CD14-positive monocyte (primary cell): ENCODE measurements around the gene LRRC73. TPM values are rescaled to one million over a fixed set of nuclear protein-coding genes. Genes with fewer than 3 reads are reported as not detected.
A peak's percentile ranks its signal among the peaks of the same experiment; 100 is the strongest.

Source experiments
- DNase-seq, 3 donors: peaks; one replicate each; pipeline ENCODE4 v3.0.0-alpha.2; 2011 to 2022
- H2AFZ ChIP-seq: 2 replicates; pipeline ENCODE4 v1.6.0; 2012; ENCODE audit warnings: mild to moderate bottlenecking, low read depth, low read length, inconsistent platforms; ENCODE audit not compliant: insufficient read depth, poor library complexity, severe bottlenecking
- H3K27ac ChIP-seq, 2 donors: 1 replicate in 1 of 2; 2 replicates in 1 of 2; pipeline ENCODE4 v1.5.1; 2012 to 2013; ENCODE audit warnings: low read length in 2 of 2, control low read depth in 1 of 2, inconsistent platforms in 1 of 2, low read depth in 1 of 2, mild to moderate bottlenecking in 1 of 2
- H3K27me3 ChIP-seq, 2 donors: one replicate each; pipeline versions ENCODE4 v1.6.0 to v1.6.1; 2011 to 2013; ENCODE audit warnings: low read length in 2 of 2; ENCODE audit not compliant: control insufficient read depth in 2 of 2, insufficient read depth in 2 of 2
- H3K36me3 ChIP-seq, 2 donors: replicated peaks in 1 of 2; 1 replicate in 1 of 2; 2 replicates in 1 of 2; pipeline versions ENCODE4 v1.5.1 to v1.6.1; 2012 to 2013; ENCODE audit warnings: low read length in 2 of 2, control low read depth in 1 of 2, inconsistent platforms in 1 of 2, mild to moderate bottlenecking in 1 of 2; ENCODE audit not compliant: insufficient read depth in 2 of 2, control insufficient read depth in 1 of 2
- H3K4me1 ChIP-seq, 2 donors: 1 replicate in 1 of 2; 2 replicates in 1 of 2; pipeline versions ENCODE4 v1.5.1 to v1.6.1; 2012 to 2013; ENCODE audit warnings: low read length in 2 of 2, control low read depth in 1 of 2, inconsistent platforms in 1 of 2, mild to moderate bottlenecking in 1 of 2, moderate library complexity in 1 of 2; ENCODE audit not compliant: insufficient read depth in 2 of 2, control insufficient read depth in 1 of 2
- H3K4me2 ChIP-seq: replicated peaks from 2 replicates; pipeline ENCODE3; 2012; ENCODE audit warnings: low read length, moderate library complexity, mild to moderate bottlenecking; ENCODE audit not compliant: poor library complexity, severe bottlenecking; ENCODE audit errors: extremely low read depth
- H3K4me3 ChIP-seq, 3 experiments: fragments of 200-600 bp in 1 of 3; sonication (generic) in 1 of 3; replicated peaks in 1 of 3; 1 replicate in 2 of 3; 2 replicates in 1 of 3; pipeline ENCODE4 v1.5.1; 2011 to 2013; ENCODE audit warnings: low read length in 3 of 3, mild to moderate bottlenecking in 3 of 3, control low read depth in 2 of 3, low read depth in 2 of 3, inconsistent platforms in 1 of 3, moderate library complexity in 1 of 3
- H3K79me2 ChIP-seq: 2 replicates; pipeline ENCODE4 v1.6.0; 2012; ENCODE audit warnings: mild to moderate bottlenecking, control low read depth, inconsistent platforms, low read length, moderate library complexity; ENCODE audit not compliant: insufficient read depth
- H3K9ac ChIP-seq: 2 replicates; pipeline ENCODE4 v1.6.0; 2017; ENCODE audit warnings: low read length, mild to moderate bottlenecking; ENCODE audit not compliant: insufficient read depth, poor library complexity, severe bottlenecking
- H3K9me3 ChIP-seq, 2 donors: replicated peaks in 1 of 2; 1 replicate in 1 of 2; 2 replicates in 1 of 2; pipeline versions ENCODE4 v1.5.1 to v1.6.1; 2012 to 2013; ENCODE audit warnings: low read length in 2 of 2, control low read depth in 1 of 2; ENCODE audit not compliant: control insufficient read depth in 1 of 2, insufficient read depth in 1 of 2
- H4K20me1 ChIP-seq: 2 replicates; pipeline ENCODE4 v1.6.0; 2012; ENCODE audit warnings: mild to moderate bottlenecking, low read length, control low read depth, moderate library complexity; ENCODE audit not compliant: insufficient read depth
- H3K27ac Mint-ChIP-seq, 7 donors: one replicate each; pipeline ENCODE4 v1.8.0; 2020; ENCODE audit warnings: mild to moderate bottlenecking in 7 of 7, mixed read lengths in 7 of 7, moderate library complexity in 6 of 7, inconsistent platforms in 2 of 7
- H3K27me3 Mint-ChIP-seq, 3 donors: one replicate each; pipeline ENCODE4 v1.8.0; 2021 to 2022; ENCODE audit warnings: low read depth in 3 of 3, mild to moderate bottlenecking in 3 of 3, mixed read lengths in 3 of 3, moderate library complexity in 3 of 3, inconsistent platforms in 1 of 3
- H3K36me3 Mint-ChIP-seq, 2 donors: one replicate each; pipeline ENCODE4 v1.8.0; 2020; ENCODE audit warnings: mixed read lengths in 2 of 2, inconsistent platforms in 1 of 2, mild to moderate bottlenecking in 1 of 2
- H3K4me1 Mint-ChIP-seq: one replicate; pipeline ENCODE4 v1.8.0; 2020; ENCODE audit warnings: mild to moderate bottlenecking, mixed read lengths
- H3K4me3 Mint-ChIP-seq, 2 donors: one replicate each; pipeline ENCODE4 v1.8.0; 2020; ENCODE audit warnings: mild to moderate bottlenecking in 2 of 2, mixed read lengths in 2 of 2, moderate library complexity in 1 of 2
- H3K9me3 Mint-ChIP-seq, 7 donors: one replicate each; pipeline ENCODE4 v1.8.0; 2020 to 2022; ENCODE audit warnings: mixed read lengths in 7 of 7, mild to moderate bottlenecking in 6 of 7, moderate library complexity in 6 of 7, inconsistent platforms in 2 of 7
- CTCF ChIP-seq: fragments of 200-600 bp; IDR thresholded peaks from one replicate; pipeline ENCODE4 v1.8.0; 2022; ENCODE audit warnings: antibody characterized with exemption, mild to moderate bottlenecking
- WGBS: methylation state at CpG from one replicate; pipeline ENCODE4 v1.1.5; 2013; ENCODE audit warnings: missing lambda C conversion rate; ENCODE audit not compliant: insufficient coverage; 5-methylcytosine and 5-hydroxymethylcytosine counted together
- intact Hi-C, 2 donors: fragments of 100-400 bp; cut with micrococcal nuclease; formaldehyde crosslinking; loops; one replicate each; pipeline versions ENCODE4 v1.15.0 to v1.15.1; 2023
- polyA plus RNA-seq, 3 donors: library from polyadenylated mRNA; depleted of rRNA in 1 of 3; unstranded in 2 of 3; stranded (reverse) in 1 of 3; fragments of 300-500 nt in 2 of 3; fragments of >200 nt in 1 of 3; fragmentation: Illumina TruSeq in 2 of 3; gene quantifications; 1 replicate in 2 of 3; 2 replicates in 1 of 3; pipeline ENCODE4 v1.2.3, GENCODE V29; 2012 to 2021

The LRRC73 gene
- polyA plus RNA-seq, 3 donors: not detected

GRCh38 chr6:43461936-43462335 lies 48.2 kb downstream of the LRRC73 start:
- H3K9me3 Mint-ChIP-seq: peaks cover 0 to 9% (median 2%) of the 10 kb centered on the region in 7 donors
- no peak overlapping the region for H3K4me2 ChIP-seq
- H3K27me3 ChIP-seq: peaks cover 4 to 20% of the 10 kb centered on the region in 2 donors
- peaks cover 38 to 53% (median 39%) of the 10 kb centered on the region in 3 donors for H3K27me3 Mint-ChIP-seq
- no peaks in the 10 kb centered on the region for H3K4me1 Mint-ChIP-seq
- intact Hi-C loops: no loop called here
- H2AFZ ChIP-seq: no peak overlapping the region
- peak overlapping the region in 1 of 2 donors; percentile 0 for H3K4me3 Mint-ChIP-seq
- no peaks in the 10 kb centered on the region for H4K20me1 ChIP-seq
- H3K4me3 ChIP-seq: no peak overlapping the region
- H3K36me3 ChIP-seq: no peaks in the 10 kb centered on the region
- peaks cover 0 to 1% of the 10 kb centered on the region in 2 donors for H3K36me3 Mint-ChIP-seq
- no peaks in the 10 kb centered on the region for H3K9me3 ChIP-seq
- H3K4me1 ChIP-seq: no peaks in the 10 kb centered on the region
- no peak for DNase-seq
- H3K79me2 ChIP-seq: no peaks in the 10 kb centered on the region
- H3K27ac ChIP-seq: no peak overlapping the region
- H3K27ac Mint-ChIP-seq: no peak overlapping the region
- no peak overlapping the region for H3K9ac ChIP-seq
- no peak for TF ChIP-seq CTCF
- 95% methylated on average over 4 of the region's 5 CpGs for WGBS

GRCh38 chr6:43460032-43460431 lies 50.1 kb downstream of the LRRC73 start:
- Histone ChIP-seq H3K79me2 (no peaks in the 10 kb centered on the region), H4K20me1 (no peaks in the 10 kb centered on the region), H3K9me3 (no peaks in the 10 kb centered on the region), H3K27ac (no peak overlapping the region), H3K4me1 (peaks cover 8 to 11% of the 10 kb centered on the region in 2 donors), H3K4me2 (no peak overlapping the region), H2AFZ (no peak overlapping the region), H3K4me3 (no peak overlapping the region), H3K27me3 (peaks cover 17 to 35% of the 10 kb centered on the region in 2 donors), H3K9ac (no peak overlapping the region), H3K36me3 (no peaks in the 10 kb centered on the region)
- Mint-ChIP-seq H3K36me3 (peaks cover 0 to 9% of the 10 kb centered on the region in 2 donors), H3K27me3 (peaks cover 51 to 66% (median 54%) of the 10 kb centered on the region in 3 donors), H3K4me1 (peaks cover 7% of the 10 kb centered on the region), H3K4me3 (no peak overlapping the region), H3K9me3 (peaks cover 0 to 23% (median 7%) of the 10 kb centered on the region in 7 donors), H3K27ac (no peak overlapping the region)
- TF ChIP-seq CTCF: no peak
- intact Hi-C loops: no loop called here
- 84% methylated on average over 3 of the region's 4 CpGs for WGBS
- DNase-seq: no peak
